GF-D8 (cell line): Measurements from ENCODE around the gene LRRN2.
"Not testable (repeated sequence)": the region's sequence is repeated elsewhere in the genome, so short reads cannot be mapped to it uniquely, and the experiment has no call there.

ENCODE experiments used
- DNase-seq: peaks from one replicate; lab custom pipeline; 2025; lab: John Stamatoyannopoulos, UW

LRRN2 gene

GRCh38 chr1:204685236-204686006, at the start of gene LRRN2:
LRRN2 (minus strand) TSS chr1:204685738; CDS start chr1:204619992, 65,746 bp downstream.
- DNase-seq = no peak

- no peak for DNase-seq
These were observed 49.5 kb upstream of the LRRN2 start for GRCh38 chr1:204735042-204735441.

- DNase-seq = no peak
These were observed 48.5 kb upstream of the LRRN2 start for GRCh38 chr1:204733869-204734596.

- DNase-seq = no peak
These were observed 47.8 kb upstream of the LRRN2 start for GRCh38 chr1:204733289-204733688.

- DNase-seq = no peak
These were observed 46.5 kb upstream of the LRRN2 start for GRCh38 chr1:204731985-204732575.

- no peak for DNase-seq
These were observed 46.0 kb upstream of the LRRN2 start for GRCh38 chr1:204731509-204731908.

- DNase-seq = no peak
These were observed 45.4 kb upstream of the LRRN2 start for GRCh38 chr1:204730826-204731459.

GRCh38 chr1:204729516-204729915, 44.0 kb upstream of the LRRN2 start:
- no peak for DNase-seq

GRCh38 chr1:204728456-204728855, 42.9 kb upstream of the LRRN2 start:
- DNase-seq = no peak

GRCh38 chr1:204728045-204728444, 42.5 kb upstream of the LRRN2 start:
- DNase-seq = no peak

- DNase-seq = not testable (repeated sequence)
These were observed 41.9 kb upstream of the LRRN2 start for GRCh38 chr1:204727438-204727837.

GRCh38 chr1:204726478-204726877, 40.9 kb upstream of the LRRN2 start:
- no peak for DNase-seq

GRCh38 chr1:204725821-204726448, 40.4 kb upstream of the LRRN2 start:
- no peak for DNase-seq

- no peak for DNase-seq
These were observed 37.7 kb upstream of the LRRN2 start for GRCh38 chr1:204723131-204723787.

- DNase-seq = no peak
These were observed 36.0 kb upstream of the LRRN2 start for GRCh38 chr1:204721373-204722055.

- no peak for DNase-seq
These were observed 31.1 kb upstream of the LRRN2 start for GRCh38 chr1:204716660-204717059.

- DNase-seq = no peak
These were observed 29.4 kb upstream of the LRRN2 start for GRCh38 chr1:204714861-204715511.

- DNase-seq = no peak
These were observed 28.8 kb upstream of the LRRN2 start for GRCh38 chr1:204714194-204714860.

GRCh38 chr1:204713541-204713940, 28.0 kb upstream of the LRRN2 start:
- DNase-seq = no peak
